Colonic mucosa (tissue), 4 donors: ENCODE measurements around the gene ZNF592. TPM values are rescaled to one million over a fixed set of nuclear protein-coding genes. Genes with fewer than 3 reads are reported as not detected.

Experiments
- DNase-seq: peaks from one replicate; pipeline ENCODE4 v3.0.0-alpha.2; 2020
- H3K27ac ChIP-seq: fragments of 200-600 bp; one replicate; pipeline ENCODE4 v1.8.0; 2021
- H3K27me3 ChIP-seq: fragments of 200-600 bp; one replicate; pipeline ENCODE4 v1.8.0; 2021
- H3K36me3 ChIP-seq: fragments of 200-600 bp; one replicate; pipeline ENCODE4 v1.8.0; 2021
- H3K4me1 ChIP-seq: fragments of 200-600 bp; one replicate; pipeline ENCODE4 v1.8.0; 2021; ENCODE audit warnings: mild to moderate bottlenecking
- H3K4me3 ChIP-seq: fragments of 200-600 bp; one replicate; pipeline ENCODE4 v1.8.0; 2021
- H3K9ac ChIP-seq, 2 donors: one replicate each; pipeline ENCODE4 v1.7.0; 2013; ENCODE audit warnings: control low read depth in 2 of 2, low read depth in 2 of 2, low read length in 2 of 2
- H3K9me3 ChIP-seq: fragments of 200-600 bp; one replicate; pipeline ENCODE4 v1.8.0; 2021
- CTCF ChIP-seq: fragments of 200-600 bp; IDR thresholded peaks from one replicate; pipeline ENCODE4 v1.8.0; 2022; ENCODE audit warnings: antibody characterized with exemption, mild to moderate bottlenecking
- intact Hi-C: fragments of 100-400 bp; cut with DNase I; formaldehyde crosslinking; loops from one replicate; pipeline ENCODE4 v1.14.1; 2022
- total RNA-seq, 2 donors: library from RNA; stranded (reverse); fragmentation: NEBNext Ultra II Directional in 1 of 2; extraction: Animal tissue kit (Norgen Biotek cat#: 25700) in 1 of 2; gene quantifications; one replicate each; pipeline ENCODE4 v1.2.1, GENCODE V29; 2021
- donor health status: healthy.
- donor health status: DM: no; HTN: no; CAD: no.
- donor health status: DM: no; HTN: no; CAD: no.

ZNF592 gene
- total RNA-seq, 2 donors from 2014 or later, result 25.9 to 27.0 TPM

GRCh38 chr15:84824260-84825007 lies 76.0 kb downstream of the ZNF592 start:
- H3K27me3 ChIP-seq, result no peaks in the 10 kb centered on the region
- H3K9me3 ChIP-seq, result no peaks in the 10 kb centered on the region
- peak; percentile 49 for DNase-seq
- H3K4me1 ChIP-seq, result no peaks in the 10 kb centered on the region
- no peak for TF ChIP-seq CTCF
- H3K36me3 ChIP-seq, result no peaks in the 10 kb centered on the region
- intact Hi-C loops, result loop anchor here (5.0 kb wide), 1 partner anchor 103 kb away; no protein-coding TSS in a partner anchor
- H3K4me3 ChIP-seq, result no peak overlapping the region
- H3K27ac ChIP-seq, result no peak overlapping the region
- H3K9ac ChIP-seq, result no peak overlapping the region

- H3K27me3 ChIP-seq, result no peaks in the 10 kb centered on the region
- DNase-seq, result peak; percentile 46
- H3K4me1 ChIP-seq, result no peaks in the 10 kb centered on the region
- no peak overlapping the region for H3K9ac ChIP-seq
- no peak overlapping the region for H3K4me3 ChIP-seq
- no peaks in the 10 kb centered on the region for H3K9me3 ChIP-seq
- peak; percentile 48 for TF ChIP-seq CTCF
- no peak overlapping the region for H3K27ac ChIP-seq
- H3K36me3 ChIP-seq, result no peaks in the 10 kb centered on the region
- intact Hi-C loops, result loop anchor here (5.0 kb wide), 1 partner anchor 101 kb away; no protein-coding TSS in a partner anchor
Observed at GRCh38 chr15:84826369-84826823, 78.0 kb downstream of the ZNF592 start.

- no peak overlapping the region for H3K9ac ChIP-seq
- no peaks in the 10 kb centered on the region for H3K36me3 ChIP-seq
- no peaks in the 10 kb centered on the region for H3K9me3 ChIP-seq
- no peak for TF ChIP-seq CTCF
- H3K27me3 ChIP-seq, result no peaks in the 10 kb centered on the region
- H3K4me3 ChIP-seq, result no peak overlapping the region
- H3K27ac ChIP-seq, result no peak overlapping the region
- no peak for DNase-seq
- intact Hi-C loops, result loop anchor here (5.0 kb wide), 1 partner anchor 100 kb away; no protein-coding TSS in a partner anchor
- H3K4me1 ChIP-seq, result no peaks in the 10 kb centered on the region
Observed at GRCh38 chr15:84827246-84827645, 78.9 kb downstream of the ZNF592 start.

GRCh38 chr15:84828086-84828908 lies 79.9 kb downstream of the ZNF592 start:
- H3K9ac ChIP-seq, result no peak overlapping the region
- intact Hi-C loops, result loop anchor here (5.0 kb wide), 1 partner anchor 99 kb away; no protein-coding TSS in a partner anchor
- no peak overlapping the region for H3K4me3 ChIP-seq
- H3K27ac ChIP-seq, result no peak overlapping the region
- no peak for TF ChIP-seq CTCF
- no peak for DNase-seq
- no peaks in the 10 kb centered on the region for H3K4me1 ChIP-seq
- H3K27me3 ChIP-seq, result no peaks in the 10 kb centered on the region
- H3K36me3 ChIP-seq, result no peaks in the 10 kb centered on the region
- no peaks in the 10 kb centered on the region for H3K9me3 ChIP-seq

GRCh38 chr15:84829428-84829827 lies 81.0 kb downstream of the ZNF592 start:
- DNase-seq, result no peak
- no peak overlapping the region for H3K4me3 ChIP-seq
- intact Hi-C loops, result loop anchor here (5.0 kb wide), 1 partner anchor 98 kb away; no protein-coding TSS in a partner anchor
- no peaks in the 10 kb centered on the region for H3K36me3 ChIP-seq
- no peak for TF ChIP-seq CTCF
- H3K27me3 ChIP-seq, result no peaks in the 10 kb centered on the region
- no peaks in the 10 kb centered on the region for H3K4me1 ChIP-seq
- H3K9me3 ChIP-seq, result no peaks in the 10 kb centered on the region
- H3K27ac ChIP-seq, result no peak overlapping the region
- no peak overlapping the region for H3K9ac ChIP-seq
